Mesothelial cell of epicardium (in vitro differentiated cells): Measurements from ENCODE around the gene OTOA. TPM values are rescaled to one million over a fixed set of nuclear protein-coding genes. Genes with fewer than 3 reads are reported as not detected.
"Not testable (repeated sequence)": the region's sequence is repeated elsewhere in the genome, so short reads cannot be mapped to it uniquely, and the experiment has no call there.

Experiments
- DNase-seq, 2 experiments: peaks; one replicate each; pipeline ENCODE4 v3.0.0; 2021; ENCODE audit warnings: low spot score in 2 of 2; ENCODE audit not compliant: unreplicated experiment in 2 of 2
- H3K27ac Mint-ChIP-seq: 2 replicates; pipeline ENCODE4 v1.8.0; 2021; ENCODE audit warnings: mixed read lengths
- H3K27me3 Mint-ChIP-seq: 2 replicates; pipeline ENCODE4 v1.8.0; 2021; ENCODE audit warnings: low read depth, mixed read lengths
- H3K36me3 Mint-ChIP-seq: 2 replicates; pipeline ENCODE4 v1.8.0; 2021; ENCODE audit warnings: mixed read lengths
- H3K4me1 Mint-ChIP-seq: 2 replicates; pipeline ENCODE4 v1.8.0; 2021; ENCODE audit warnings: mixed read lengths
- H3K4me3 Mint-ChIP-seq: 2 replicates; pipeline ENCODE4 v1.8.0; 2021; ENCODE audit warnings: mild to moderate bottlenecking, moderate library complexity, mixed read lengths
- H3K9me3 Mint-ChIP-seq: 2 replicates; pipeline ENCODE4 v1.8.0; 2021; ENCODE audit warnings: mixed read lengths
- CTCF ChIP-seq: fragments of 200-600 bp; sonication (generic); IDR thresholded peaks from one replicate; pipeline ENCODE4 v1.5.0; 2021; ENCODE audit warnings: antibody characterized with exemption; ENCODE audit not compliant: unreplicated experiment
- total RNA-seq: library from RNA; stranded (reverse); gene quantifications from 3 replicates; pipeline ENCODE4 v1.2.1, GENCODE V29; 2021

Gene OTOA
- total RNA-seq, 1 donor from 2014 or later, result 0.25 TPM

DNA sequence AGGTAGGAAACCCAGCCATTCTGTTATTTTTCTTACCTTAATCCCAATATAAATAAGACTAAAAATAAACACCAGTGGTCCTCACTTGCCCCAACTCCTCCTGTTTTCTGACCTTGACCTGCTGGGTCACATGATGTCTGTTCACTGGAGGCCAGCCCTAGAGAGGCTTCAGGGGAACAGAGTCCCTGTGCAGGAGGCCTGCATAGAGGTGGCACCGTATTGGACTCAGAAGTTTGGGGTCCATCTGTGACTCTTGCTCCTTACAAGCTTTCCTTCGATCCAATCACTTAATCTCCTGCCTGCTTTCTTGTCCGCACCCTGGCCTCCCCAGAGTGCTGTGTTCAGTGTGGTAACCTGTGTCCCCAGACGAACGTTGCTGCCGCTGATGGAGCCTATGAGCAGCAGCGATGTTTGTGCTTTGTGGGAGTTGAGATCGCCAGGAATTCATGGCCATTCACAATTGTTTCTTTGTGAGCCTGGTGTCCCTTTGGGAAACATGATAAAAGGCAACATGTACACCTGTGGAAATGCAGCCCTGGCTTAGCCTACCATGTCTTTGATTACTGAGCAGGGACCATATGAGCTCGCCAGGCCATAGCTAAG lies 16.1 kb upstream of the OTOA start:
- no peak overlapping the region for H3K4me3 Mint-ChIP-seq
- H3K27ac Mint-ChIP-seq, result no peak overlapping the region
- TF ChIP-seq CTCF, result no peak
- H3K4me1 Mint-ChIP-seq, result peaks cover 2% of the 10 kb centered on the region
- no peaks in the 10 kb centered on the region for H3K9me3 Mint-ChIP-seq
- no peaks in the 10 kb centered on the region for H3K27me3 Mint-ChIP-seq
- DNase-seq, result no peak
- H3K36me3 Mint-ChIP-seq, result peaks cover 6% of the 10 kb centered on the region

DNA sequence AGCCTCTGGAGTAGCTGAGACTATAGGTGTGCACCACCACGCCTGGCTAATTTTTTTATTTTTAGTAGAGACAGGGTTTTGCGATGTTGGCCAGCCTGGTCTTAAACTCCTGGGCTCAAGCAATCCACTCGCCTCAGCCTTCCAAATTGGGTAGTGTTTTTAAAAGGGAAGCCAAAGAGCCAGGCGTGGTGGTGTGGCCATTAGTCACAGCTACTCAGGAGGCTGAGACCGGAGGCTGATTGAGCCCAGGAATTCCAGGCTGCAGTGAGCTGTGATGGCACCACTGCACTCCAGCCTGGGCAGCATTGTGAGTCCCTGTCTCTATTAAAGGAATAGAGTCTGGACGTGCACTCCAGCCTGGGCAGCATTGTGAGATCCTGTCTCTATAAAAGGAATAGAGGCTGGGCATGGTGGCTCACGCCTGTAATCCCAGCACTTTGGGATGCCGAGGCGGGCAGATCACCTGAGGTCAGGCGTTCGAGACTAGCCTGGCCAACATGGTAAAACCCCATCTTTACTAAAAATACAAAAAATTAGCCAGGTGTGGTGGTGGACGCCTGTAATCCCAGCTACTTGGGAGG lies 13.9 kb upstream of the OTOA start:
- H3K36me3 Mint-ChIP-seq, H3K27me3 Mint-ChIP-seq, H3K4me1 Mint-ChIP-seq, DNase-seq, H3K4me3 Mint-ChIP-seq, H3K27ac Mint-ChIP-seq, H3K9me3 Mint-ChIP-seq: not testable (repeated sequence)

- no peak for TF ChIP-seq CTCF
- H3K9me3 Mint-ChIP-seq, result no peaks in the 10 kb centered on the region
- DNase-seq, result no peak
- peaks cover 9% of the 10 kb centered on the region for H3K36me3 Mint-ChIP-seq
- no peaks in the 10 kb centered on the region for H3K27me3 Mint-ChIP-seq
- H3K27ac Mint-ChIP-seq, result no peak overlapping the region
- H3K4me3 Mint-ChIP-seq, result no peak overlapping the region
- H3K4me1 Mint-ChIP-seq, result peaks cover 6% of the 10 kb centered on the region
Observed at GRCh38 chr16:21650521-21650920, 13.2 kb upstream of the OTOA start.

- H3K27ac Mint-ChIP-seq, result no peak overlapping the region
- no peak for DNase-seq
- TF ChIP-seq CTCF, result no peak
- H3K36me3 Mint-ChIP-seq, result peaks cover 16% of the 10 kb centered on the region
- no peaks in the 10 kb centered on the region for H3K9me3 Mint-ChIP-seq
- no peaks in the 10 kb centered on the region for H3K27me3 Mint-ChIP-seq
- peaks cover 4% of the 10 kb centered on the region for H3K4me1 Mint-ChIP-seq
- no peak overlapping the region for H3K4me3 Mint-ChIP-seq
Observed at GRCh38 chr16:21651515-21651914, 12.3 kb upstream of the OTOA start.

DNA sequence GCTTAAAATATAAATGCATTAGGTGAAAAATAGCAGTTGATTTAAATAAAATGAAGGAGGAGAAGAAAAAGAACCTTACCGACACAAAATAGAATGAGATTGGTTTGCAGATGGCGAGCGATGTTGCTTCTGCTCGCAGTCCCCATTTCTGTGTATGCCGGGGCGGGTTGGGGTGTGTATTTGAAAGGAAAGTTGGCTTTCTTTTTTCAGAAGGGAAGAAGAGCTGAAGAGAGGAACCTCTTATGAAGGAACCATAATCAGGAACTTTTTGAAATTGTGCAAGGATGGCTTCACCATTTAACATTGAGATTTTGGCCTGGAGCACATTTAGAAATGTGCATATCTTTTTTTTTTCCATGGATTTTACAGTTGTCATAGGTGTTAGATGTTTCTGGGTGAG lies 11.3 kb upstream of the OTOA start, which contains the start of gene IGSF6:
IGSF6 (minus strand) TSS at position 156 of the 400 bp plus-strand sequence; CDS start at position 146, 10 bp downstream.
- TF ChIP-seq CTCF, result no peak

GRCh38 chr16:21653571-21653970 lies 10.2 kb upstream of the OTOA start:
- Mint-ChIP-seq H3K27ac (no peak overlapping the region), H3K9me3 (no peaks in the 10 kb centered on the region), H3K27me3 (no peaks in the 10 kb centered on the region), H3K36me3 (peaks cover 14% of the 10 kb centered on the region), H3K4me3 (no peak overlapping the region), H3K4me1 (peaks cover 5% of the 10 kb centered on the region)
- TF ChIP-seq CTCF, result no peak
- DNase-seq, result no peak

More for the DNA sequence above, 11.3 kb upstream of the OTOA start, which contains the start of gene IGSF6:
- Mint-ChIP-seq H3K36me3 (peaks cover 14% of the 10 kb centered on the region), H3K9me3 (no peaks in the 10 kb centered on the region), H3K4me1 (peaks cover 5% of the 10 kb centered on the region), H3K27me3 (no peaks in the 10 kb centered on the region), H3K27ac (no peak within 1 kb of the TSS), H3K4me3 (no peak within 1 kb of the TSS)
- no peak for DNase-seq
